A673 (cell line): Measurements from ENCODE around the gene ZNF512B.

ENCODE experiments used
- CTCF ChIP-seq: fragments of 300-800, 200-600 bp; sonication (generic); conservative IDR thresholded peaks from 2 replicates; pipeline ENCODE4 v1.5.1; 2017; ENCODE audit warnings: low read depth, mild to moderate bottlenecking, antibody characterized with exemption, low read length, moderate library complexity, mixed read lengths
- EZH2 ChIP-seq: fragments of 200-600 bp; sonication (generic); IDR thresholded peaks from 2 replicates; pipeline ENCODE4 v1.6.1; 2017; ENCODE audit warnings: borderline replicate concordance, low read depth, mild to moderate bottlenecking, mixed read lengths, antibody characterized with exemption, low read length; ENCODE audit not compliant: poor library complexity, severe bottlenecking

- TF ChIP-seq CTCF = no peak
- TF ChIP-seq EZH2 = no peak
Measured at GRCh38 chr20:63978319-63979228, 8.8 kb upstream of the ZNF512B start.
